ENCODE data around the gene UMAD1.
"Not testable (repeated sequence)": the region's sequence is repeated elsewhere in the genome, so short reads cannot be mapped to it uniquely, and the experiment has no call there.

Gene UMAD1

DNA sequence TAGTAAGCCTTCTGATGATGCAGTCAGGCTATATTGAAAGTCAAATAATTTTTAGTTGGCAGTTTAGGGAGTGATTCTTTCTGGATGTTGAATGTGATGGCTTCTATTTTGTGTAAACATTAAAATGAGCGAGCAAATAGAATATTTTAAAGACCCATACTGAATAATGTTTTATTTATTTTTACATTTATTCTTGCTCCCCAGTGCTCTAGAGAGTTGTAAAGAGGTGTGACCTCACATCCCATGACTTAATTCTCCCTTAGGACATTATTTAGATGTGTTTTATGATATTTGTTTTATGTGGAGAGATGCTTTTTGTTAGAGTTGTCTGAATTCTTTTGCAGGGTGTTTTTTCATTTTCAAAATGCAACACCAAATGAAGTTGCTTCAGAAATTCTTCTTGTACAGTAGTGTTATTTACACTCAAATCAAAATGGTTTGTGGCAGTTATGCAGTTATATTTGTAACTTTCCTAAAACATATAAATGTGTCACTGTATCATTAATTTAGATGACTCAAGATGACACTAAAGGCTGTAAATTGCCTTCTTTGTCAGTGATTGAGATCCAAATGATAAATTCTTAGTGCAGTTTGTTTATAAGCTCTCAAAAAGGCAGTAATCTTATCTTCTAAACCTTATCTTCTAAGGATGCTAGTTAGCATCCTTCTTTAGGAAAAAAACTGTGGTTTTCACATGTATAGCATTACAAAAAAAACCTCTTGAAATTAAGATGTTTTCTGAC, 12.4 kb downstream of the UMAD1 start:
- no peak for DNase-seq (ENCODE audit: low read depth in 1 of 2, low spot score in 1 of 2)

GRCh38 chr7:7653593-7654187, 13.1 kb downstream of the UMAD1 start:
- no peak for DNase-seq (ENCODE audit: low read depth in 1 of 2, low spot score in 1 of 2)

DNA sequence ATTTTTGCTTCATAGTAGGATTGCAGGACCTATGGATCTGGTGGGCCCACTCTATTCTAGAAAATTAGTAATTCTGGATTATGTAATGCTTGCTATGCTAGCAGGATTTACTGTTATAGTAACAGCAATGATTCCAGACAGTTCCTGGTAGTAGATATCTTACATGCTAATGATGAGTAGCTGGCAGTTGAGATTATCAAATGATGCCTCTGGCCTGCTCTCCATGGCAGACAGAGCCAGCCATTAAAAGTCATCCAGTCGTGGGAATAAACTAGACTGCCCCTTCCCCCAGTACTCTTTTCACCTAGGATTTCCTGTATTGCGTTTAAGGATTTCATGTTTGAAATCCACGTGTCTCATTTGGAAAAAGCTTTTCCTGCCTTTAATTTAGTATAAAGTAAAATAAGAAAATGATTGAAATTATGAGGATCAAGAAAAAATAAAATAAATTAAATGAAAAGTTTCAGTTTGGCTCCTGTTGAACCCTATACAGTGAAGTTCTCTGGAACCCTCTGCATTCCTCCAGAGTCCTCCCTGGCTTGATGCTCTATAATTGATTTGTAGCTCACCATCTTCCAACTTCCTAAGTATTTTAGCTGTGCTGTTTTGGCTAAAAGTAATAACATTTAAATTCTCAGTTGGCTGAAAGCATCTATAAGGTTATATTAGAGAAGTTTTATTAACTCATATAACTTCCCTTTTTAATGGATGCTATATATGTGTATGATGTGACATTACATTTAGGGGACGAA, 14.6 kb downstream of the UMAD1 start:
- DNase-seq (ENCODE audit: low read depth in 1 of 2, low spot score in 1 of 2) = no peak

DNA sequence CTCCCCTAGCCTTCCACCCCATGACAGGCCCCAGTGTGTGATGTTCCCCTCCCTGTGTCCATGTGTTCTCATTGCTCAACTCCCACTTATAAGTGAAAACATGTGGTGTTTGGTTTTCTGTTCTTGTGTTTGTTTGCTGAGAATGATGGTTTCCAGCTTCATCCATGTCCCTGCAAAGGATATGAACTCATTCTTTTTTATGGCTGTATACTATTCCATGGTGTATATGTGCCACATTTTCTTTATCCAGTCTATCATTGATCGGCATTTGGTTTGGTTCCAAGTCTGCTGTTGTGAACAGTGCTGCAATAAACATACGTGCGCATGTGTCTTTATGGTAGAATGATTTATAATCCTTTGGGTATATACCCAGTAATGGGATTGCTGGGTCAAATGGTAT, 15.9 kb downstream of the UMAD1 start:
- DNase-seq (ENCODE audit: low read depth in 1 of 2, low spot score in 1 of 2) = not testable (repeated sequence)

- no peak for DNase-seq (ENCODE audit: low read depth in 1 of 2, low spot score in 1 of 2)
Measured at GRCh38 chr7:7662527-7662926, 22.0 kb downstream of the UMAD1 start.

DNA sequence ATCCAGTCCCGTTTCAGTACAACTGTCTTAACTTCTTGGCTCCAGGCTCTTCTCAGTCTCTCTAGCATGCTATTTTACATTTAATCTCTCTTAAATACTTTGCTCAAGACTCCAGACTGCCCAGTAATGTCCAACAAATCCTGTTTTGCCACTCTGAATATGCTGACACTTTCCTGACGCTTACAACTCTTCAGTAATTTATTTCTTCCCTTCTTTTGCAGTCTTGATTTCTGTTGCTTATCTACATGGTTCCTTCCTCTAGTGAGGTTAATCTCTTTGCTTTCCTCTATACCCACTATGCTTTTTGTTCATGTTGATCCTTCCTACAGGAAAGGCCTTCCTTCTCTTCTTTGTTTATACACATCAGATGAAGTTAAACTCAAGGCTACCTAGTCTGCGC, 23.7 kb downstream of the UMAD1 start:
- no peak for DNase-seq (ENCODE audit: low read depth in 1 of 2, low spot score in 1 of 2)

DNA sequence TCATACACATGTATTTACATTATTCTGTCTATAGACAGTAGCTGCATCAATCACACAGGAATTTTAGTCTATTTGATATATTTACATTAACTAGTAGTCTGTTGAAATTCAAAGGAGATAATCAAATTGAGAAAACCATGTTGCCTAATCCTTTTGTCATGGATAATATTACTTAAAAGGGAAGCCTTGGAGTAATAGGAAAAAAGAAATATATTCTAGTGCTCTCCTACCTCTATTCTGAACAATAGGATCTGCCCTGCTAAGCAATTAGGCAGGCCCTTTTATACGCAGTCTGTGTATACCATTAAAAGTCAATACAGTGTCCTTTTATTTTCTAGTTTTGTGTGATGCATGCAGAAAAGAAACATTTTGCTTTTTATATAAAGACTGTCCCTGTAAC, 24.5 kb downstream of the UMAD1 start:
- no peak for DNase-seq (ENCODE audit: low read depth in 1 of 2, low spot score in 1 of 2)

DNA sequence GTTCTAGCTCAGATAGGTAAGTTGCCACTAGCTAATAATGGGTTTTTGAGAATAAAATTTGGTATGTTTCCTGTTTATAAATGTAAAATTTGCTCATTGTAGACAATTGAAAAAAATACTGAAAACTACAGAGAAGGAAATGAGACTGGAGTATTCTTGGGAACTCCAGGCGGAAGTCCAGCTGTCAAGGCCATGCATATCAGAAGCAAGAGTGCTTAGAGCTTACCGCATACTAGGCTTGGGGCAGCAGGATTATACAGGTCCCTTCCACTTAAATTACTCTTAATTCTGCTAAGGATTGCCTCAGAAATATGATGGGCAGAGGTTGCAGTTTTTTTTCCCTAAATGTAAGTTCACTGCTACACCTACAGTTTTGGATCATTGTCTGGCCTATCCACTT, 26.6 kb downstream of the UMAD1 start:
- no peak for DNase-seq (ENCODE audit: low read depth in 1 of 2, low spot score in 1 of 2)

DNA sequence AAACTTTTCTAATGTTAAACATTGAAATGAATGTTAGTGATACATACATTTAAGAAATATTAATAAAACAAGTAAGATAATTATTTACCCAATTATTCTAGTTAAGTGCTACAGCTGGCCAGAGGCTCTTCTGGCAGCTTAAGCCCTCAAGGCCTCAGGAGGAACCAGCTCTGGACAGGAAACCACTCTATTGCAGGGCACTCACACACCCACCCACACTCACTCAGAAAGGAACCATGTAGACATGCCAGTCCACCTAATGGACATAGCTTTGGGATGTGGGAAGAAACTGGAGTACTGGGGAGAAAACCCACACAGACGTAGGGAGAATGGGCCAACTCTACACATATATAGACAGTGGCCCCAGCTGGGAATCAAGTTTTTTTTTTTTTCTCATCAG, 28.2 kb downstream of the UMAD1 start:
- no peak for DNase-seq (ENCODE audit: low read depth in 1 of 2, low spot score in 1 of 2)

DNA sequence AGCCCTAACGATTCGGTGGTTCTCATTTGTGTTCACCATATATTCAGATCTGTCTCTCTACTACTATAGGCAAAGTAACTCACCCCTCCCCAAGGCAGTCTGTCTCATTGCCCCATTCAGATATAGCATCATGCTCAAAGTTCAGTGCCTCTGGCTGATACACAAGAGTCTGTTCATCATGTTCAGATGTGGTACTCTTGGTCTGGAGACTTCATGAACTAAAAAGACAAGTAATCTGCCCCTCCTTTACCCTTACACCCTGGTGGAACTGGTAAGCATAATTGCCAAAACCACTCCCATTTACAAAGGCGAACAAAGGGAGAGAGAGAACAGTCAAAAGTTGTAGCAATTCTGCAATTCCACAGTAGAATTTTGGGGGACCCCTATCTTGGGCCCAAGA, 29.9 kb downstream of the UMAD1 start:
- no peak for DNase-seq (ENCODE audit: low read depth in 1 of 2, low spot score in 1 of 2)

DNA sequence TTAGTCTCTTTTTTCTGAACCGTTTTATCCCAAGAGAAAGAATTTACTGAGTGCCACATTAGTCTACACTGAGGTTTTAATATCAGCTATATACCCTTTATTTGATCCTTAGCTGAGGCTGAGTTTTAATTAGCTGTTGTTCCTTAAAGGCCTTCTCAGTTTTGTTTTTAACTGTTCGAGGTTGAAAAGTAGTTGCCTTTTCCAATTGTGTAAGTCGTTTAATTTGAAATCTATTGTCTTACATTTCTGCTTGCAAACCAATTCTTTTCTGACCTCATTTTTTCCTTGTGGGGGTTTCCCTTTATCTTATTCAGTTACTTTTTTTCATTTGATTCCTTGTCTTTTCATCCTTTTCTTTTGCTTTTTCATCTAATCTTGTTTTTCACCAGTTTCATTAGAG, 30.8 kb downstream of the UMAD1 start:
- no peak for DNase-seq (ENCODE audit: low read depth in 1 of 2, low spot score in 1 of 2)

DNA sequence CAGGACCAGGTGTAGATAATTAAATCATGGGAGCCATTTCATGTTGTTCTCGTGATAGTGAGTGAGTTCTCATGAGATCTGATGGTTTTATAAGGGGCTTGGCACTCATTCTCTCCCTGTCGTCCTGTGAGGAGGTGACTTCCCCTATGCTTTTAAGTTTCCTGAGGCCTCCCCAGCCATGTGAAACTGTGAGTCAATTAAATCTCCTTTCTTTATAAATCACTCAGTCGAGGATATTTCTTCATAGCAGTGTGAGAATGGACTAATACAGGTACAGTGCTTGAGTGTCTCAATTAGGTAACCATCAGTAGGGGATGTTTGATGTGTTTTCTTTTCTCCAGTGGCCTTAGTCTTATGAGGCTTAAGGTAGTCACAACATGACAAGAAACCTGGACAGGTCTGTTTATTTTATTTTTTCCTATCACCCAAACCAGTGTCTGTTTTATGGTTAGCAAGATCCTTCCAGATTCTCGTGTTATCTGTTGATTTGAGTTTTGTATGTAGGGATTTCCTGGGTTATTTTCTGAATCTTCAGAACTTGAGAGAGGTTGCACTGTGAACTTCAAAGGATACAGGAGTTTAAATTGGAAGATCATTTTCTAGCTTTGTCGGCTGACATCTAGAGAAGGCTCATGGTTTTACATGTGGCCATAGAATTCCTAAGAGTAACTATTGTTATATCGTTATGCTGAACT, 32.1 kb downstream of the UMAD1 start:
- no peak for DNase-seq (ENCODE audit: low read depth in 1 of 2, low spot score in 1 of 2)

GRCh38 chr7:7673240-7673550, 32.6 kb downstream of the UMAD1 start:
- no peak for DNase-seq (ENCODE audit: low read depth in 1 of 2, low spot score in 1 of 2)

DNA sequence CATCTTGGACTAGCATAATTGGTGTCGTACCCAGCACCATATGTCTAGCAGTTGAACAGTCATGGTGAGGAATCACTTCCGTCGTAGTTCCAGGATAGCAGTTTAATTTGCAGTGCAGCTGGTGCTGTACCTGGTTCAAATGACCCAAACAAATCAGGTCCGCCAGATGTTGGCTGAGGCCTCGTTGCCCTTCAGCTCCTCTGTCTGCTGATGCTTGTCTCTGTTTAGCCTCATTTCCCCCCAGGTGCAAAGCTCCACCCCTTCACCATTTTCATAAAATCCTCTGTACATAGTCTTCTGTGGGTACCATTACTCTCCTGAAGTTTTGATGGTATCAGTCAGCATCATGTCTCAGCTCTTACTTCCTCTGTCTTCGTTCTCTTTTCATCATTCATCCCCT, 35.1 kb downstream of the UMAD1 start:
- no peak for DNase-seq (ENCODE audit: low read depth in 1 of 2, low spot score in 1 of 2)

DNA sequence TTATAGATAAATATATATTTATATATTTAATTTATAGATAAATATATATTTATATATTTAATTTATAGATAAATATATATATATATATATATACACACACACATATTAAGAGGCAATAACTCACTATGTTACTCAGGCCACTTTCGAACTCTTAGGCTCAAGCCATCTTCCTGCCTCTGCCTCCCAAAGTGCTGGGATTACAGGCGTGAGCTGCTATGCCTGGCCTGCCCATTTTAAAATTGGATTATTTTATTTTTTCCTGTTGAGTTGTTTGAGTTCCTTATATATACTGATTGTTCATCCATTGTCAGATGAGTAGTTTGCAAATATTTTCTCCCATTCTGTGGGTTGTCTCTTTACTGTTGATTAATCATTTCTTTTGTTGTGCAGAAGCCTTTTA, 39.1 kb downstream of the UMAD1 start:
- DNase-seq (ENCODE audit: low read depth in 1 of 2, low spot score in 1 of 2) = not testable (repeated sequence)

DNA sequence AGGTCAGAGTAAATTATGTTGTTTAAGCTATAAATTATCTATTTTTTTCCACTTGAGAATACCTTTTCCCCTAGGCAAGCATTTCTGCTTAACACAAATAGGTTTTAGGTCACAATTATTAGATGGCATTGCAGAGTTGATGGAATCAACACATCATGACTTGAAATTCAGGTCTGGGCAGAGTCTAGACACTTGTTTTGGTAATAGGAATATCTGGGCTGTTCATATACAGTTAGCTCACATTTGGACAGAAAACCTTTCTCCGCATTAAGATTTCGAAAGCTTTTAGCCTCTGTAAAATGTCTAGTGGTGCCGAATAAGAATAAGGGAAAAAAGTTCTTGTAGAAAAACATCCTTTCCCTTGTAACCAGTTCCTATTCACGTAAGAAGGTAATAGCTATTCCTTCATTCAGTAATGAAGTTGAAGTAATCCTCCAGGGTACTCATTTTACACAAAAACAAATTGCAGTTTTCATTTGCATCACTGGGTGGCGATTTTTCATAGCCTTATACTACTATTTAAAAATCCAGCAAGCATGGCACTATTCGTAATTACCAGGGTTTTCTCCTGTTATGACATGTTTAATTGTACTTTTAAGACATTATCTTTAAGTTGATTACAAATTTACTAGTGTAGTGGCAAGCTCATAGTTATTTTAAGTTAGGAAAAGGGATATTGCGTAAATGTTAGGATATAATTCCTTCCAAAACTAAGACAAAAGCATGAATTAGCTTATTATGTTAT, 40.8 kb downstream of the UMAD1 start:
- no peak for DNase-seq (ENCODE audit: low read depth in 1 of 2, low spot score in 1 of 2)

- DNase-seq (ENCODE audit: low read depth in 1 of 2, low spot score in 1 of 2) = no peak
Measured at GRCh38 chr7:7681936-7682329, 41.4 kb downstream of the UMAD1 start.

- DNase-seq (ENCODE audit: low read depth in 1 of 2, low spot score in 1 of 2) = no peak
Measured at GRCh38 chr7:7682861-7683260, 42.3 kb downstream of the UMAD1 start.

- no peak for DNase-seq (ENCODE audit: low read depth in 1 of 2, low spot score in 1 of 2)
Measured at GRCh38 chr7:7686811-7687508, 46.4 kb downstream of the UMAD1 start.

DNA sequence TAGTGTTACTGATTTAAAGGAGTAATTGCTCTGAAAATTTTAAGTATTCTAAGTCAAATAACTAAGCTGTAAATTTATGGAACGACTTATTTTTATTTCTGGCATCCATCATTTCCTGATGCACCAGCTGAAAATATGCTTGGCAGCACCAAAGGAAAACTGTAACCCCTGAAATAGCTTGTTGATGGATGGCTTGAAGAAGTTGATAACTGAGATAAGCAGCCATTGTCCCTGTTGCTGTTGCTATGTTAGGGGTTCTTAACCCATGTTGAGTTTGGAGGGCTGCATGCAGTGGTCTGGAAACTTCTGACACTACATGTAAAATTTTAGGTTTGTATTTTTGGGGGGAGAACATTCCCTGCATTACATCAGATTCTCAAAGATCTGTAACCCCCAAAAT, 47.2 kb downstream of the UMAD1 start:
- no peak for DNase-seq (ENCODE audit: low read depth in 1 of 2, low spot score in 1 of 2)

- DNase-seq (ENCODE audit: low read depth in 1 of 2, low spot score in 1 of 2) = no peak
Measured at GRCh38 chr7:7688310-7688709, 47.8 kb downstream of the UMAD1 start.
